Measurements from ENCODE around the gene CAMTA1.
"Not testable (repeated sequence)": the region's sequence is repeated elsewhere in the genome, so short reads cannot be mapped to it uniquely, and the experiment has no call there.

CAMTA1 gene

GRCh38 chr1:7783178-7783711 lies 998.0 kb downstream of the CAMTA1 start:
- no peak for DNase-seq

- peak; percentile 97 for DNase-seq
These were observed 998.7 kb downstream of the CAMTA1 start, which contains the start of gene PER3 for GRCh38 chr1:7783826-7784491. TSS of gene PER3 (plus strand) at chr1:7784291. CDS start at chr1:7784878, 587 bp downstream.

GRCh38 chr1:7784492-7785071 lies 999.3 kb downstream of the CAMTA1 start:
- peak; percentile 39 for DNase-seq

DNA sequence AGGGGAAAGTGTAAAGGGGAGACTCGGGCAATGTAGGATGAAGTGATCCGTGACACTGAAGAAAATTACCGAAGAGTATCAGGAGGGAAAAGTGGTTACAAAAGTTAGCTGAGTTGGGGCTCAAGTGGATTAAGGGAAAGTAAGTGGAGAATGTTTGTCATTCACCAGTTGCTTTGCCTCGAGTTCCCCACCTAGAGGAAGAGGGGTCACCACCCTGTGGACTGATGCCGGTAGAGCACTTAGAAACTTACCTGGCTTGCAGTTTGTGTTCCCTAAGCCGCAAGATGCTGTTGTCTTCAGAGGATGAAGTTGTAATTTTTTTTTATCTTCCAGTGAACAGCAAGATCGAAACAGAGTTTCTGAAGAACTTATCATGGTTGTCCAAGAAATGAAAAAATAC lies 999.9 kb downstream of the CAMTA1 start:
- no peak for DNase-seq

- DNase-seq = no peak
These were observed 1001.5 kb downstream of the CAMTA1 start for GRCh38 chr1:7786795-7787194.

- DNase-seq = no peak
These were observed 1004.6 kb downstream of the CAMTA1 start for GRCh38 chr1:7789828-7790227.

- DNase-seq = not testable (repeated sequence)
These were observed 1005.8 kb downstream of the CAMTA1 start for GRCh38 chr1:7791027-7791426.

DNA sequence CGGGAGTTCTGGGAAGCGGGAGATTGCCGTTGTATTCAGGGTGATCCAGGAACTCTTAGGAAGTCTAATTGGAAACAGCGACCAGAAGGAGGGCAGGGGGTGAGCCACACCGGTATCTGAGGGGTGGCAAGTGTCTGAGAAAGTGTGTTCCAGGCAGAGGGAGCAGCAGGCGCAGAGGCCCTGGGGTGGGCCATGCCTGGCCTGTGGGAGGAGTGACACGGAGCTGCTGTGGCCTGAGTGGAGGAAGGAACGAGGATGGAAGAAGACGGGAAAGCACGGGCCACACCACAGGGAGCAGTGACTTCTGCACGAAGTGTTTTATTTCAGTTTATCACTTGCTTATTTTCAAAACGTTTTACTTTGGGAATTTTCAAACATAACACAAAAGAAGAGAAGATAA lies 1010.2 kb downstream of the CAMTA1 start:
- DNase-seq = no peak

DNA sequence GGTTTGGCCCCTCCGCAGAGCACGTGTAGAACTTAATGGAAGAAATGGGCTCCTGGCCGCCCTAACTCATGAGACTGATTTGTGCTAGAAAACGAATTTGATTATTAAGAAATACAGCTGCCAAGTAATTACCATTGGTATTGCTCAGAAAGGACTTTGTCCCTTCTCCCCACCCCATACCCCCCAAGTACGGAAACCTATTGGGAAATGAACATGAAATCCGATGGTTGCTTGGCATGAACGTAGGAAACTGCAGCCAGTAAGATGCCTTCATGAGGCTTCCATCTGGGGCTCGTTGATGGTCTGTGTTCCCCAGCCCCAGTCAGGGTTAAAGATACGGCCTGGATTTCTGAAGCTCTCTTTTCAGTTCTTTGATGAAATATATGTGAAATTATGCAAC lies 1020.2 kb downstream of the CAMTA1 start:
- no peak for DNase-seq

- DNase-seq = no peak
These were observed 1023.1 kb downstream of the CAMTA1 start for GRCh38 chr1:7808253-7808844.

DNA sequence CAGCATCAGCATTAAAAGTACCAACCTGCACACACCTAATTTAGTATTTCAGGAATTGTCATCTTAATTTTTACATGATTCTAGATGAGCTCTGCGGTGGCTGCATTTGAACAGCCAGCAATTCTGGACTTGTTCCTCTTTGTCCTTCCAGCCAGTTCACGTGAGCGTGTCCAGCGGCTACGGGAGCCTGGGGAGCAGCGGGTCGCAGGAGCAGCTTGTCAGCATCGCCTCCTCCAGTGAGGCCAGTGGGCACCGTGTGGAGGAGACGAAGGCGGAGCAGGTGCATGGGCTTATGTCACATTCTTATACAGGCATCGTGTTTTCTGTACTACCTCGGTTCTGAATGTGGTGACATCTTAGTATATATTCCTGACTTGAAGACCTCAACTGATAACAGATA lies 1024.5 kb downstream of the CAMTA1 start:
- DNase-seq = no peak

GRCh38 chr1:7810395-7810794 lies 1025.1 kb downstream of the CAMTA1 start:
- no peak for DNase-seq

GRCh38 chr1:7811476-7811875 lies 1026.2 kb downstream of the CAMTA1 start:
- DNase-seq = no peak

DNA sequence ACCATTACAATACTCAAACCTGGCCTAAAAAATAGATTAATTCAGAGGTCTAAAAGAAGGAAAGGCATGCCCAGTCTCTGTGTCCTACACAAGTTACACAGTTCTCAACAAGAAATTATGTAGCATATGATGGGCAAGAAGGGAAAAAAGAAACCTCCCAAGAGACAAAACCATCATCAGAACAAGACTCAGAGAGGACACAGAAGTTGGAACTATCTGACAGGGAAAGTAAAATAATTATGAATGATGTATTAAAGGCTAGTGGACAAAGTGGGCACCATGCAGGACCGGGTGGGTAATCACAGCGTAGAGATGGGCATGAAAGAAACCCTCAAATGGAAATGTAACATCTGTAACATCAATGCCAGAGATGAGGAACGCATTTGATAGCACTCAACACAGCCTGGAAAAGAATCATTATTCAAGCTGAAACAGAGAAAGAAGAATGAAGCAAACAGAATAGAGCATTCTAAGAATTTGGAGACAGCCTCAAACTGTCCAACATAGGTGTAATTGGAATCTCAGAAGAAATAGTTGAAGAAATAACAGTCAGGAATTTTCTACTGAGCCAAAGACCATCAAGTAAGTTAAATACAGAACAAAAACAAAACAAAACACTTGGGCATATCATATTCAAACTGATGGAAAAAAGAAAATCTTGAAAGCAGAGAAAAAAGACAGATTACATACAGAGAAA lies 1028.6 kb downstream of the CAMTA1 start:
- DNase-seq = no peak
